ENCODE data around the gene RNMT.
"Not testable (repeated sequence)": the region's sequence is repeated elsewhere in the genome, so short reads cannot be mapped to it uniquely, and the experiment has no call there.

RNMT gene

GRCh38 chr18:13726232-13726971 is at the start of gene RNMT, which contains the start of gene FAM210A:
Gene RNMT, plus strand, starts transcription at chr18:13726673. Its CDS starts 4,845 bp downstream, at chr18:13731518.
Gene FAM210A, minus strand, starts transcription at chr18:13726558. Its CDS starts 44,481 bp downstream, at chr18:13682077.
- no peaks in the 10 kb centered on the region for H3K9me3 ChIP-seq (ENCODE audit: control insufficient read depth, low read depth, low read length)
- no peaks in the 10 kb centered on the region for H3K27me3 ChIP-seq (ENCODE audit: control insufficient read depth, insufficient read depth, low read length)
- peak within 1 kb of the TSS; percentile 79 for H3K27ac ChIP-seq (ENCODE audit: low read length)
- peaks cover 11% of the 10 kb centered on the region for H3K4me1 ChIP-seq (ENCODE audit: control insufficient read depth, low read depth, low read length)
- H3K4me3 ChIP-seq (ENCODE audit: low read length): peak within 1 kb of the TSS; percentile 96
- no peaks in the 10 kb centered on the region for H3K36me3 ChIP-seq (ENCODE audit: control insufficient read depth, low read depth, low read length)
- peak within 1 kb of the TSS; percentile 92 for H3K9ac ChIP-seq (ENCODE audit: low read length)

- not testable (repeated sequence) for H3K36me3 ChIP-seq (ENCODE audit: control insufficient read depth, low read depth, low read length); H3K27ac ChIP-seq (ENCODE audit: low read length); H3K4me1 ChIP-seq (ENCODE audit: control insufficient read depth, low read depth, low read length); H3K9ac ChIP-seq (ENCODE audit: low read length); H3K4me3 ChIP-seq (ENCODE audit: low read length); H3K27me3 ChIP-seq (ENCODE audit: control insufficient read depth, insufficient read depth, low read length); H3K9me3 ChIP-seq (ENCODE audit: control insufficient read depth, low read depth, low read length)
Observed at GRCh38 chr18:13677350-13677749, 49.1 kb upstream of the RNMT start.

- no peaks in the 10 kb centered on the region for H3K4me1 ChIP-seq (ENCODE audit: control insufficient read depth, low read depth, low read length)
Observed at GRCh38 chr18:13680612-13681011, 45.9 kb upstream of the RNMT start.

GRCh38 chr18:13681701-13682100 is 44.8 kb upstream of the RNMT start:
- no peaks in the 10 kb centered on the region for H3K36me3 ChIP-seq (ENCODE audit: control insufficient read depth, low read depth, low read length)
- H3K4me3 ChIP-seq (ENCODE audit: low read length): no peak overlapping the region
- no peaks in the 10 kb centered on the region for H3K27me3 ChIP-seq (ENCODE audit: control insufficient read depth, insufficient read depth, low read length)
- H3K27ac ChIP-seq (ENCODE audit: low read length): no peak overlapping the region
- H3K9me3 ChIP-seq (ENCODE audit: control insufficient read depth, low read depth, low read length): peaks cover 2% of the 10 kb centered on the region
- no peaks in the 10 kb centered on the region for H3K4me1 ChIP-seq (ENCODE audit: control insufficient read depth, low read depth, low read length)
- H3K9ac ChIP-seq (ENCODE audit: low read length): no peak overlapping the region

More at GRCh38 chr18:13680612-13681011, 45.9 kb upstream of the RNMT start:
- peaks cover 6% of the 10 kb centered on the region for H3K9me3 ChIP-seq (ENCODE audit: control insufficient read depth, low read depth, low read length)
- no peak overlapping the region for H3K27ac ChIP-seq (ENCODE audit: low read length)
- H3K9ac ChIP-seq (ENCODE audit: low read length): no peak overlapping the region
- H3K36me3 ChIP-seq (ENCODE audit: control insufficient read depth, low read depth, low read length): no peaks in the 10 kb centered on the region
- H3K27me3 ChIP-seq (ENCODE audit: control insufficient read depth, insufficient read depth, low read length): no peaks in the 10 kb centered on the region
- H3K4me3 ChIP-seq (ENCODE audit: low read length): no peak overlapping the region

GRCh38 chr18:13684546-13684945 is 41.9 kb upstream of the RNMT start:
- H3K4me3 ChIP-seq (ENCODE audit: low read length): no peak overlapping the region
- no peaks in the 10 kb centered on the region for H3K4me1 ChIP-seq (ENCODE audit: control insufficient read depth, low read depth, low read length)

GRCh38 chr18:13688191-13689136 is 38.0 kb upstream of the RNMT start:
- Histone ChIP-seq H3K27me3 (ENCODE audit: control insufficient read depth, insufficient read depth, low read length) (no peaks in the 10 kb centered on the region), H3K9me3 (ENCODE audit: control insufficient read depth, low read depth, low read length) (no peaks in the 10 kb centered on the region), H3K36me3 (ENCODE audit: control insufficient read depth, low read depth, low read length) (no peaks in the 10 kb centered on the region), H3K27ac (ENCODE audit: low read length) (no peak overlapping the region), H3K4me3 (ENCODE audit: low read length) (no peak overlapping the region), H3K9ac (ENCODE audit: low read length) (no peak overlapping the region), H3K4me1 (ENCODE audit: control insufficient read depth, low read depth, low read length) (no peaks in the 10 kb centered on the region)

More at GRCh38 chr18:13684546-13684945, 41.9 kb upstream of the RNMT start:
- Histone ChIP-seq H3K36me3 (ENCODE audit: control insufficient read depth, low read depth, low read length) (no peaks in the 10 kb centered on the region), H3K9me3 (ENCODE audit: control insufficient read depth, low read depth, low read length) (no peaks in the 10 kb centered on the region), H3K27me3 (ENCODE audit: control insufficient read depth, insufficient read depth, low read length) (no peaks in the 10 kb centered on the region), H3K27ac (ENCODE audit: low read length) (no peak overlapping the region), H3K9ac (ENCODE audit: low read length) (no peak overlapping the region)

- not testable (repeated sequence) for H3K9ac ChIP-seq (ENCODE audit: low read length); H3K36me3 ChIP-seq (ENCODE audit: control insufficient read depth, low read depth, low read length); H3K4me3 ChIP-seq (ENCODE audit: low read length); H3K27me3 ChIP-seq (ENCODE audit: control insufficient read depth, insufficient read depth, low read length); H3K9me3 ChIP-seq (ENCODE audit: control insufficient read depth, low read depth, low read length); H3K27ac ChIP-seq (ENCODE audit: low read length); H3K4me1 ChIP-seq (ENCODE audit: control insufficient read depth, low read depth, low read length)
Observed at GRCh38 chr18:13690060-13690459, 36.4 kb upstream of the RNMT start.

GRCh38 chr18:13695337-13695736 is 31.1 kb upstream of the RNMT start:
- H3K9ac ChIP-seq (ENCODE audit: low read length); H3K9me3 ChIP-seq (ENCODE audit: control insufficient read depth, low read depth, low read length); H3K27ac ChIP-seq (ENCODE audit: low read length); H3K4me3 ChIP-seq (ENCODE audit: low read length); H3K36me3 ChIP-seq (ENCODE audit: control insufficient read depth, low read depth, low read length); H3K4me1 ChIP-seq (ENCODE audit: control insufficient read depth, low read depth, low read length); H3K27me3 ChIP-seq (ENCODE audit: control insufficient read depth, insufficient read depth, low read length): not testable (repeated sequence)

GRCh38 chr18:13696961-13697360 is 29.5 kb upstream of the RNMT start:
- Histone ChIP-seq H3K9ac (ENCODE audit: low read length) (no peak overlapping the region), H3K4me1 (ENCODE audit: control insufficient read depth, low read depth, low read length) (no peaks in the 10 kb centered on the region), H3K27me3 (ENCODE audit: control insufficient read depth, insufficient read depth, low read length) (no peaks in the 10 kb centered on the region), H3K36me3 (ENCODE audit: control insufficient read depth, low read depth, low read length) (no peaks in the 10 kb centered on the region), H3K4me3 (ENCODE audit: low read length) (no peak overlapping the region), H3K27ac (ENCODE audit: low read length) (no peak overlapping the region), H3K9me3 (ENCODE audit: control insufficient read depth, low read depth, low read length) (peaks cover 12% of the 10 kb centered on the region)

- H3K4me1 ChIP-seq (ENCODE audit: control insufficient read depth, low read depth, low read length): no peaks in the 10 kb centered on the region
- peaks cover 41% of the 10 kb centered on the region for H3K9me3 ChIP-seq (ENCODE audit: control insufficient read depth, low read depth, low read length)
- no peak overlapping the region for H3K27ac ChIP-seq (ENCODE audit: low read length)
- H3K9ac ChIP-seq (ENCODE audit: low read length): no peak overlapping the region
- no peak overlapping the region for H3K4me3 ChIP-seq (ENCODE audit: low read length)
- H3K36me3 ChIP-seq (ENCODE audit: control insufficient read depth, low read depth, low read length): peaks cover 2% of the 10 kb centered on the region
- no peaks in the 10 kb centered on the region for H3K27me3 ChIP-seq (ENCODE audit: control insufficient read depth, insufficient read depth, low read length)
Observed at GRCh38 chr18:13700153-13700552, 26.3 kb upstream of the RNMT start.

- Histone ChIP-seq H3K4me1 (ENCODE audit: control insufficient read depth, low read depth, low read length) (no peaks in the 10 kb centered on the region), H3K9me3 (ENCODE audit: control insufficient read depth, low read depth, low read length) (peaks cover 54% of the 10 kb centered on the region), H3K36me3 (ENCODE audit: control insufficient read depth, low read depth, low read length) (peaks cover 2% of the 10 kb centered on the region), H3K27ac (ENCODE audit: low read length) (no peak overlapping the region), H3K9ac (ENCODE audit: low read length) (no peak overlapping the region), H3K27me3 (ENCODE audit: control insufficient read depth, insufficient read depth, low read length) (no peaks in the 10 kb centered on the region), H3K4me3 (ENCODE audit: low read length) (no peak overlapping the region)
Observed at GRCh38 chr18:13703899-13704298, 22.6 kb upstream of the RNMT start.
